ENCODE data around the gene LILRA6. TPM values are rescaled to one million over a fixed set of nuclear protein-coding genes. Genes with fewer than 3 reads are reported as not detected.
A peak's percentile ranks its signal among the peaks of the same experiment; 100 is the strongest.

LILRA6 gene

GRCh38 chr19:54188215-54188871 is 54.2 kb downstream of the LILRA6 start:
- Histone ChIP-seq H3K9ac (ENCODE audit: low read depth, low read length) (peak overlapping the region; percentile 96), H3K36me3 (ENCODE audit: insufficient read depth, low read length) (peaks cover 31% of the 10 kb centered on the region), H3K27me3 (ENCODE audit: control insufficient read depth, insufficient read depth, low read length) (no peaks in the 10 kb centered on the region), H3K4me1 (ENCODE audit: control insufficient read depth, insufficient read depth, low read length) (peaks cover 18% of the 10 kb centered on the region), H3K9me3 (replicated peaks; ENCODE audit: low read length) (no peaks in the 10 kb centered on the region), H3K4me2 (ENCODE audit: low read length) (peak overlapping the region; percentile 87), H3K4me3 (ENCODE audit: low read length) (peak overlapping the region; percentile 92)

- Histone ChIP-seq H3K4me3 (ENCODE audit: low read length) (no peak overlapping the region), H3K36me3 (ENCODE audit: insufficient read depth, low read length) (peaks cover 25% of the 10 kb centered on the region), H3K9me3 (replicated peaks; ENCODE audit: low read length) (no peaks in the 10 kb centered on the region), H3K9ac (ENCODE audit: low read depth, low read length) (no peak overlapping the region), H3K4me2 (ENCODE audit: low read length) (no peak overlapping the region), H3K4me1 (ENCODE audit: control insufficient read depth, insufficient read depth, low read length) (peaks cover 11% of the 10 kb centered on the region), H3K27me3 (ENCODE audit: control insufficient read depth, insufficient read depth, low read length) (no peaks in the 10 kb centered on the region)
Measured at GRCh38 chr19:54186934-54187381, 55.6 kb downstream of the LILRA6 start.

Small RNA genes lying within 50 kb of the gene (small RNA-seq; reads per million reads assigned to genes)
- gene MIR4752: not detected
- not detected for gene RNU6-1307P

Measured in skeletal muscle satellite cell (primary cell).